Measurements from ENCODE around the gene LINC00305.

GRCh38 chr18:64100116-64100922, 48.6 kb downstream of the LINC00305 start:
- TF ChIP-seq, protein P1, sequence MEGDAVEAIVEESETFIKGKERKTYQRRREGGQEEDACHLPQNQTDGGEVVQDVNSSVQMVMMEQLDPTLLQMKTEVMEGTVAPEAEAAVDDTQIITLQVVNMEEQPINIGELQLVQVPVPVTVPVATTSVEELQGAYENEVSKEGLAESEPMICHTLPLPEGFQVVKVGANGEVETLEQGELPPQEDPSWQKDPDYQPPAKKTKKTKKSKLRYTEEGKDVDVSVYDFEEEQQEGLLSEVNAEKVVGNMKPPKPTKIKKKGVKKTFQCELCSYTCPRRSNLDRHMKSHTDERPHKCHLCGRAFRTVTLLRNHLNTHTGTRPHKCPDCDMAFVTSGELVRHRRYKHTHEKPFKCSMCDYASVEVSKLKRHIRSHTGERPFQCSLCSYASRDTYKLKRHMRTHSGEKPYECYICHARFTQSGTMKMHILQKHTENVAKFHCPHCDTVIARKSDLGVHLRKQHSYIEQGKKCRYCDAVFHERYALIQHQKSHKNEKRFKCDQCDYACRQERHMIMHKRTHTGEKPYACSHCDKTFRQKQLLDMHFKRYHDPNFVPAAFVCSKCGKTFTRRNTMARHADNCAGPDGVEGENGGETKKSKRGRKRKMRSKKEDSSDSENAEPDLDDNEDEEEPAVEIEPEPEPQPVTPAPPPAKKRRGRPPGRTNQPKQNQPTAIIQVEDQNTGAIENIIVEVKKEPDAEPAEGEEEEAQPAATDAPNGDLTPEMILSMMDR (IDR thresholded peaks at IDR 0.05), result no peak
- no peak for TF ChIP-seq POLR2A (IDR thresholded peaks at IDR 0.05)
